A673 (cell line): ENCODE results near the gene SUN5. TPM values are rescaled to one million over a fixed set of nuclear protein-coding genes. Genes with fewer than 3 reads are reported as not detected.

ENCODE experiments used
- BruUV-seq: library from RNA; stranded (reverse); fragments of 400-500 nt; replicated peaks from 2 replicates; lab custom pipeline; 2021; lab: Mats Ljungman, UMichigan
- CTCF ChIA-PET: fragments of 300-600 bp; sonication (Branson Sonifier 250); formaldehyde crosslinking; loops from one replicate; lab custom pipeline; 2022; ENCODE audit warnings: antibody characterized with exemption; lab: Charles Lee
- POLR2A ChIA-PET: fragments of 300-600 bp; sonication (Branson Sonifier 250); formaldehyde crosslinking; loops from one replicate; lab custom pipeline; 2022; ENCODE audit warnings: antibody characterized with exemption; ENCODE audit not compliant: low non-redundant PET; lab: Charles Lee
- DNase-seq: peaks from one replicate; pipeline ENCODE4 v3.0.0-alpha.2; 2015; ENCODE audit warnings: low spot score
- H3K27ac ChIP-seq: fragments of 200-600 bp; sonication (generic); 2 replicates; pipeline ENCODE4 v1.5.1; 2016; ENCODE audit warnings: mixed run types, low read depth, mild to moderate bottlenecking, mixed read lengths, antibody characterized with exemption, low read length; ENCODE audit not compliant: poor library complexity, severe bottlenecking
- H3K27me3 ChIP-seq: fragments of 200-600 bp; sonication (generic); replicated peaks from 2 replicates; pipeline ENCODE4 v1.6.1; 2017; ENCODE audit warnings: mixed run types, low read depth, mild to moderate bottlenecking, mixed read lengths, antibody characterized with exemption, low read length; ENCODE audit not compliant: insufficient read depth, poor library complexity
- H3K36me3 ChIP-seq: fragments of 200-600 bp; sonication (generic); 2 replicates; pipeline ENCODE4 v1.6.1; 2016; ENCODE audit warnings: mixed run types, mild to moderate bottlenecking, mixed read lengths, antibody characterized with exemption, low read length; ENCODE audit not compliant: insufficient read depth, poor library complexity, severe bottlenecking
- H3K4me1 ChIP-seq: fragments of 200-600 bp; sonication (generic); 2 replicates; pipeline ENCODE4 v1.6.1; 2017; ENCODE audit warnings: mixed run types, mild to moderate bottlenecking, mixed read lengths, antibody characterized with exemption, low read length; ENCODE audit not compliant: insufficient read depth, poor library complexity, severe bottlenecking
- H3K4me3 ChIP-seq: fragments of 200-600 bp; sonication (generic); 2 replicates; pipeline ENCODE4 v1.5.1; 2016; ENCODE audit warnings: low read depth, mixed run types, mild to moderate bottlenecking, mixed read lengths, low read length; ENCODE audit not compliant: poor library complexity, severe bottlenecking
- H3K9me3 ChIP-seq: fragments of 200-600 bp; sonication (generic); 2 replicates; pipeline ENCODE4 v1.6.1; 2016; ENCODE audit warnings: mixed run types, low read depth, mild to moderate bottlenecking, mixed read lengths, antibody characterized with exemption, low read length; ENCODE audit not compliant: poor library complexity, severe bottlenecking
- EZH2 ChIP-seq: fragments of 200-600 bp; sonication (generic); IDR thresholded peaks from 2 replicates; pipeline ENCODE4 v1.6.1; 2017; ENCODE audit warnings: borderline replicate concordance, low read depth, mild to moderate bottlenecking, mixed read lengths, antibody characterized with exemption, low read length; ENCODE audit not compliant: poor library complexity, severe bottlenecking
- intact Hi-C: fragments of 100-400 bp; cut with micrococcal nuclease; formaldehyde crosslinking; loops from one replicate; pipeline ENCODE4 v1.10.0; 2022; ENCODE audit not compliant: unreplicated experiment
- total RNA-seq: library from RNA; stranded (reverse); gene quantifications from 2 replicates; pipeline ENCODE4 v1.2.3, GENCODE V29; 2021
- TF ChIP-seq, protein P1 (sequence below): fragments of 300-800, 200-600 bp; sonication (generic); conservative IDR thresholded peaks from 2 replicates; pipeline ENCODE4 v1.5.1; 2017; ENCODE audit warnings: low read depth, mild to moderate bottlenecking, antibody characterized with exemption, low read length, moderate library complexity, mixed read lengths

SUN5 gene
- total RNA-seq, 1 experiment from 2014 or later: not detected

GRCh38 chr20:33042983-33043730, 38.9 kb upstream of the SUN5 start:
- intact Hi-C loops: no loop called here
- H3K4me3 ChIP-seq: no peak overlapping the region
- no peak overlapping the region for H3K27ac ChIP-seq
- ChIA-PET CTCF (interaction anchor here (0.5 kb wide), 1 partner anchor 1070 kb away, joined by 3 read pairs; no protein-coding TSS in a partner anchor), POLR2A (no interaction called here)
- H3K4me1 ChIP-seq: no peaks in the 10 kb centered on the region
- no peak for TF ChIP-seq EZH2
- TF ChIP-seq, protein P1, sequence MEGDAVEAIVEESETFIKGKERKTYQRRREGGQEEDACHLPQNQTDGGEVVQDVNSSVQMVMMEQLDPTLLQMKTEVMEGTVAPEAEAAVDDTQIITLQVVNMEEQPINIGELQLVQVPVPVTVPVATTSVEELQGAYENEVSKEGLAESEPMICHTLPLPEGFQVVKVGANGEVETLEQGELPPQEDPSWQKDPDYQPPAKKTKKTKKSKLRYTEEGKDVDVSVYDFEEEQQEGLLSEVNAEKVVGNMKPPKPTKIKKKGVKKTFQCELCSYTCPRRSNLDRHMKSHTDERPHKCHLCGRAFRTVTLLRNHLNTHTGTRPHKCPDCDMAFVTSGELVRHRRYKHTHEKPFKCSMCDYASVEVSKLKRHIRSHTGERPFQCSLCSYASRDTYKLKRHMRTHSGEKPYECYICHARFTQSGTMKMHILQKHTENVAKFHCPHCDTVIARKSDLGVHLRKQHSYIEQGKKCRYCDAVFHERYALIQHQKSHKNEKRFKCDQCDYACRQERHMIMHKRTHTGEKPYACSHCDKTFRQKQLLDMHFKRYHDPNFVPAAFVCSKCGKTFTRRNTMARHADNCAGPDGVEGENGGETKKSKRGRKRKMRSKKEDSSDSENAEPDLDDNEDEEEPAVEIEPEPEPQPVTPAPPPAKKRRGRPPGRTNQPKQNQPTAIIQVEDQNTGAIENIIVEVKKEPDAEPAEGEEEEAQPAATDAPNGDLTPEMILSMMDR: no peak
- no peak for DNase-seq
- BruUV-seq: no TSS peak
- H3K36me3 ChIP-seq: no peaks in the 10 kb centered on the region
- H3K9me3 ChIP-seq: peaks cover 4% of the 10 kb centered on the region
- no peaks in the 10 kb centered on the region for H3K27me3 ChIP-seq

GRCh38 chr20:33042430-33042829, 38.2 kb upstream of the SUN5 start:
- H3K27ac ChIP-seq: no peak overlapping the region
- no peak overlapping the region for H3K4me3 ChIP-seq
- no peaks in the 10 kb centered on the region for H3K27me3 ChIP-seq
- no peaks in the 10 kb centered on the region for H3K4me1 ChIP-seq
- POLR2A ChIA-PET: no interaction called here
- TF ChIP-seq, protein P1: no peak
- TF ChIP-seq EZH2: no peak
- peaks cover 4% of the 10 kb centered on the region for H3K9me3 ChIP-seq
- no TSS peak for BruUV-seq
- intact Hi-C loops: no loop called here
- CTCF ChIA-PET: no interaction called here
- DNase-seq: no peak
- H3K36me3 ChIP-seq: no peaks in the 10 kb centered on the region

- BruUV-seq: no TSS peak
- POLR2A ChIA-PET: no interaction called here
- Histone ChIP-seq H3K36me3 (no peaks in the 10 kb centered on the region), H3K27ac (no peak overlapping the region), H3K4me1 (no peaks in the 10 kb centered on the region), H3K9me3 (no peaks in the 10 kb centered on the region), H3K27me3 (no peaks in the 10 kb centered on the region), H3K4me3 (no peak overlapping the region)
- TF ChIP-seq, protein P1: no peak
- TF ChIP-seq EZH2: no peak
- intact Hi-C loops: no loop called here
- CTCF ChIA-PET: no interaction called here
- DNase-seq: no peak
Observed at GRCh38 chr20:33038243-33038642, 34.0 kb upstream of the SUN5 start.
